Measurements from ENCODE around the gene RIMBP2.

DNA sequence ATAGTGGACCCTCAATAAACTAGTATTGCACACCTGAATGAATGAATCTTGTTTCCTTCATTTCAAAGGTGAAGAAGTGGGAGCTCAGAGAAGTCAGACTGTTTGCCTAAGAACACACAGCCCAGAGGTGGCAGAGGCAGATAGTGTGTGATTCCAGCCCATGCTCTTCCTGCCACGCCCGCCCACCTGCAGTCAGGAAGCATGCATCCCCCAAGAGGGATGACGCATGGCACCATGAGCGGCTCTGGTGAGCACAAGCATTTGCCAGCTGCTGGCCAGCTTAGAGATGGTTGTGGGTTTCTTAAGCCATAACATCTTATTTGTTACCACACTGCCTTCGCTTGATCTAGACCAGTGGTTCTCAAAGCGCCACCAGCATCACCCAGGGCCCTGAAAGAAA, 133.8 kb downstream of the RIMBP2 start:
- TF ChIP-seq, protein P1, sequence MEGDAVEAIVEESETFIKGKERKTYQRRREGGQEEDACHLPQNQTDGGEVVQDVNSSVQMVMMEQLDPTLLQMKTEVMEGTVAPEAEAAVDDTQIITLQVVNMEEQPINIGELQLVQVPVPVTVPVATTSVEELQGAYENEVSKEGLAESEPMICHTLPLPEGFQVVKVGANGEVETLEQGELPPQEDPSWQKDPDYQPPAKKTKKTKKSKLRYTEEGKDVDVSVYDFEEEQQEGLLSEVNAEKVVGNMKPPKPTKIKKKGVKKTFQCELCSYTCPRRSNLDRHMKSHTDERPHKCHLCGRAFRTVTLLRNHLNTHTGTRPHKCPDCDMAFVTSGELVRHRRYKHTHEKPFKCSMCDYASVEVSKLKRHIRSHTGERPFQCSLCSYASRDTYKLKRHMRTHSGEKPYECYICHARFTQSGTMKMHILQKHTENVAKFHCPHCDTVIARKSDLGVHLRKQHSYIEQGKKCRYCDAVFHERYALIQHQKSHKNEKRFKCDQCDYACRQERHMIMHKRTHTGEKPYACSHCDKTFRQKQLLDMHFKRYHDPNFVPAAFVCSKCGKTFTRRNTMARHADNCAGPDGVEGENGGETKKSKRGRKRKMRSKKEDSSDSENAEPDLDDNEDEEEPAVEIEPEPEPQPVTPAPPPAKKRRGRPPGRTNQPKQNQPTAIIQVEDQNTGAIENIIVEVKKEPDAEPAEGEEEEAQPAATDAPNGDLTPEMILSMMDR (IDR thresholded peaks at IDR 0.05) = no peak
- no peak for TF ChIP-seq EZH2phosphoT487 (IDR thresholded peaks at IDR 0.05; ENCODE audit: borderline replicate concordance, low read depth)
- no peak for TF ChIP-seq TCF12 (IDR thresholded peaks at IDR 0.05)
- TF ChIP-seq JUND (IDR thresholded peaks at IDR 0.05) = no peak
- TF ChIP-seq SIN3A (IDR thresholded peaks at IDR 0.05; ENCODE audit: borderline replicate concordance, low read depth, low read length) = no peak
- TF ChIP-seq YY1 (IDR thresholded peaks at IDR 0.05; ENCODE audit: low read depth) = no peak
- no peak for TF ChIP-seq RAD21 (IDR thresholded peaks at IDR 0.05; ENCODE audit: low read length)
- TF ChIP-seq, protein P2, sequence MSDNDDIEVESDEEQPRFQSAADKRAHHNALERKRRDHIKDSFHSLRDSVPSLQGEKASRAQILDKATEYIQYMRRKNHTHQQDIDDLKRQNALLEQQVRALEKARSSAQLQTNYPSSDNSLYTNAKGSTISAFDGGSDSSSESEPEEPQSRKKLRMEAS (IDR thresholded peaks at IDR 0.05; ENCODE audit: low read depth) = no peak

Data from SK-N-SH (cell line).